Lower leg skin (tissue), 3 donors: ENCODE results near the gene MAU2.

Experiments used
- POLR2A ChIP-seq, 2 donors: fragments of 450-650 bp; IDR thresholded peaks; one replicate each; pipeline ENCODE4 v1.6.1; 2016 to 2017; ENCODE audit warnings: antibody characterized with exemption in 2 of 2, mild to moderate bottlenecking in 1 of 2, moderate library complexity in 1 of 2
- TF ChIP-seq, protein P1 (sequence below), 3 donors: fragments of 450-650 bp; IDR thresholded peaks; one replicate each; pipeline ENCODE4 v1.5.1; 2016; ENCODE audit warnings: antibody characterized with exemption in 3 of 3, mild to moderate bottlenecking in 3 of 3, moderate library complexity in 2 of 3

DNA sequence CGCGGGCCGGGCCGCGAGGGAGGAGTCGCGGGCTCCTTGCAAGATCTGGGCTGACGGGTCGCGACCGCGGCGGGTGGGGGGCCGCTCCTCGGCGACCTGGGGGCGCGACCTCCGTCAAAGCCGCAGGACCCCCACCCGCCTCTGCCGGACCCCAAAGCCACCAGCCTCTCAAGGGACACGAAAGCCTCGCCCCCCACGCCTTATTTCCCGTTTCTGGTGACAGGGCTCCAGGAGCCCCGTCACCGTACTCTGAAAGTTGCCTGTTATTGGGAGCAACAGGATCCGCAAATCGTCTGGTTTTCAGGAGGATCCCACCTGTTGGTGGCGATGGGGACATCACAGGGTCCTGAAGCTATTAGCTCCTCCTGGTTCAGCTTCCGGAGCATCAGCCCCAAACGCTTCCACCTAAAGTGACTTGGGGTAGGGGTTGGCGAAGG lies 530 bp downstream of the MAU2 start:
- TF ChIP-seq, protein P1, sequence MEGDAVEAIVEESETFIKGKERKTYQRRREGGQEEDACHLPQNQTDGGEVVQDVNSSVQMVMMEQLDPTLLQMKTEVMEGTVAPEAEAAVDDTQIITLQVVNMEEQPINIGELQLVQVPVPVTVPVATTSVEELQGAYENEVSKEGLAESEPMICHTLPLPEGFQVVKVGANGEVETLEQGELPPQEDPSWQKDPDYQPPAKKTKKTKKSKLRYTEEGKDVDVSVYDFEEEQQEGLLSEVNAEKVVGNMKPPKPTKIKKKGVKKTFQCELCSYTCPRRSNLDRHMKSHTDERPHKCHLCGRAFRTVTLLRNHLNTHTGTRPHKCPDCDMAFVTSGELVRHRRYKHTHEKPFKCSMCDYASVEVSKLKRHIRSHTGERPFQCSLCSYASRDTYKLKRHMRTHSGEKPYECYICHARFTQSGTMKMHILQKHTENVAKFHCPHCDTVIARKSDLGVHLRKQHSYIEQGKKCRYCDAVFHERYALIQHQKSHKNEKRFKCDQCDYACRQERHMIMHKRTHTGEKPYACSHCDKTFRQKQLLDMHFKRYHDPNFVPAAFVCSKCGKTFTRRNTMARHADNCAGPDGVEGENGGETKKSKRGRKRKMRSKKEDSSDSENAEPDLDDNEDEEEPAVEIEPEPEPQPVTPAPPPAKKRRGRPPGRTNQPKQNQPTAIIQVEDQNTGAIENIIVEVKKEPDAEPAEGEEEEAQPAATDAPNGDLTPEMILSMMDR (IDR thresholded peaks at IDR 0.05) = no peak
- TF ChIP-seq POLR2A (IDR thresholded peaks at IDR 0.05) = no peak
